Endothelial cell of umbilical vein (primary cell): ENCODE measurements around the gene NFKB1. TPM values are rescaled to one million over a fixed set of nuclear protein-coding genes. Genes with fewer than 3 reads are reported as not detected.

Experiments used
- BruUV-seq: library from RNA; stranded (reverse); fragments of 400-500 nt; replicated peaks from 2 replicates; lab custom pipeline; 2021; lab: Mats Ljungman, UMichigan
- CTCF ChIA-PET: fragments of 300-600, 350-600 bp; sonication (Branson Sonifier 250); formaldehyde crosslinking; loops from one replicate; lab custom pipeline; 2021; ENCODE audit warnings: antibody characterized with exemption, inconsistent platforms; lab: Charles Lee
- POLR2A ChIA-PET: fragments of 300-600, 350-600 bp; sonication (Branson Sonifier 250); formaldehyde crosslinking; loops from one replicate; lab custom pipeline; 2021; ENCODE audit warnings: antibody characterized with exemption, inconsistent platforms; lab: Charles Lee
- DNase-seq: peaks from one replicate; pipeline ENCODE4 v3.0.0-alpha.2; 2011; ENCODE audit warnings: low read depth, low spot score
- FAIRE-seq: peaks from 2 replicates; lab custom pipeline; 2011; peaks lifted over from hg19 to GRCh38; lab: Jason Lieb, UNC
- H2AFZ ChIP-seq: 2 replicates; pipeline ENCODE4 v1.6.0; 2012; ENCODE audit warnings: low read depth, low read length, control low read depth, inconsistent platforms
- H3K27ac ChIP-seq: 2 replicates; pipeline ENCODE4 v1.5.1; 2011; ENCODE audit warnings: low read depth, mild to moderate bottlenecking, control low read depth, low read length, moderate library complexity; ENCODE audit not compliant: insufficient read depth
- H3K27me3 ChIP-seq, 2 experiments: 2 replicates each; pipeline versions ENCODE4 v1.6.0 to v1.6.1; 2011; ENCODE audit warnings: low read length in 2 of 2, mixed read lengths in 1 of 2; ENCODE audit not compliant: control insufficient read depth in 2 of 2, insufficient read depth in 2 of 2
- H3K36me3 ChIP-seq, 2 experiments: 2 replicates in 1 of 2; 3 replicates in 1 of 2; pipeline ENCODE4 v1.5.1; 2011; ENCODE audit warnings: low read length in 2 of 2, mild to moderate bottlenecking in 1 of 2, moderate library complexity in 1 of 2; ENCODE audit not compliant: control insufficient read depth in 2 of 2, insufficient read depth in 2 of 2; ENCODE audit errors: extremely low read depth in 1 of 2
- H3K4me1 ChIP-seq: 3 replicates; pipeline ENCODE4 v1.5.1; 2011; ENCODE audit warnings: mild to moderate bottlenecking, low read length; ENCODE audit not compliant: control insufficient read depth, insufficient read depth; ENCODE audit errors: extremely low read depth
- H3K4me2 ChIP-seq: 2 replicates; pipeline ENCODE4 v1.6.1; 2011; ENCODE audit warnings: low read length, control low read depth, mixed read lengths; ENCODE audit not compliant: insufficient read depth
- H3K4me3 ChIP-seq, 3 experiments: fragments of 200-600 bp in 1 of 3; sonication (generic), shearing (Covaris generic) in 1 of 3; replicated peaks in 1 of 3; 2 replicates each; pipeline ENCODE4 v1.5.1; 2011 to 2016; ENCODE audit warnings: control low read depth in 3 of 3, low read length in 3 of 3, mild to moderate bottlenecking in 2 of 3, inconsistent platforms in 1 of 3, low read depth in 1 of 3, moderate library complexity in 1 of 3; ENCODE audit not compliant: insufficient read depth in 1 of 3
- H3K79me2 ChIP-seq: 2 replicates; pipeline ENCODE4 v1.6.0; 2012; ENCODE audit warnings: low read length, inconsistent platforms; ENCODE audit not compliant: control insufficient read depth, insufficient read depth
- H3K9ac ChIP-seq: replicated peaks from 2 replicates; pipeline ENCODE3; 2011; ENCODE audit warnings: low read length, control low read depth; ENCODE audit not compliant: insufficient read depth; ENCODE audit errors: extremely low read depth
- H3K9me1 ChIP-seq: replicated peaks from 3 replicates; pipeline ENCODE4 v1.6.0; 2011; ENCODE audit warnings: mild to moderate bottlenecking, low read length; ENCODE audit not compliant: control insufficient read depth, insufficient read depth; ENCODE audit errors: extremely low read depth
- H3K9me3 ChIP-seq: replicated peaks from 2 replicates; pipeline ENCODE4 v1.5.1; 2012; ENCODE audit warnings: low read length, inconsistent platforms; ENCODE audit not compliant: control insufficient read depth, insufficient read depth
- H4K20me1 ChIP-seq: replicated peaks from 2 replicates; pipeline ENCODE3; 2011; ENCODE audit warnings: mild to moderate bottlenecking, low read length; ENCODE audit not compliant: control insufficient read depth, insufficient read depth; ENCODE audit errors: extremely low read depth
- CTCF ChIP-seq, 2 donors: IDR thresholded peaks; 1 replicate in 1 of 2; 2 replicates in 1 of 2; pipeline ENCODE4 v1.5.1; 2011; ENCODE audit warnings: low read length in 2 of 2, mild to moderate bottlenecking in 2 of 2, moderate library complexity in 2 of 2, control low read depth in 1 of 2, inconsistent platforms in 1 of 2, low read depth in 1 of 2; ENCODE audit not compliant: insufficient read depth in 1 of 2; ENCODE audit errors: extremely low read depth in 1 of 2
- FOS ChIP-seq: IDR thresholded peaks from 2 replicates; pipeline ENCODE4 v1.6.1; 2011; ENCODE audit warnings: mild to moderate bottlenecking, low read length, moderate library complexity, borderline replicate concordance; ENCODE audit not compliant: insufficient read depth
- GATA2 ChIP-seq: IDR thresholded peaks from 2 replicates; pipeline ENCODE4 v1.7.0; 2011; ENCODE audit warnings: low read depth, mild to moderate bottlenecking, moderate library complexity, mixed read lengths, low read length; ENCODE audit not compliant: insufficient read length, insufficient read depth
- JUN ChIP-seq: IDR thresholded peaks from 2 replicates; pipeline ENCODE4 v1.6.1; 2011; ENCODE audit warnings: borderline replicate concordance, low read depth; ENCODE audit not compliant: insufficient read length, insufficient read depth
- MAX ChIP-seq: IDR thresholded peaks from 2 replicates; pipeline ENCODE4 v1.6.1; 2011; ENCODE audit not compliant: insufficient read depth, insufficient read length
- MYC ChIP-seq: IDR thresholded peaks from one replicate; pipeline ENCODE4 v1.6.1; 2011; ENCODE audit warnings: mild to moderate bottlenecking, low read depth, low read length
- POLR2AphosphoS5 ChIP-seq: IDR thresholded peaks from 2 replicates; pipeline ENCODE4 v1.6.1; 2012; ENCODE audit warnings: low read depth, mild to moderate bottlenecking, control low read depth, low read length, moderate library complexity; ENCODE audit not compliant: insufficient read depth
- dilution Hi-C: fragments of 300-500 bp; cut with MboI; formaldehyde crosslinking; loops from one replicate; pipeline ENCODE4 v1.15.0; 2019; ENCODE audit warnings: low sequenced_read_pairs; ENCODE audit not compliant: extremely low pct_ligation_motif_present
- intact Hi-C: fragments of 100-400 bp; cut with micrococcal nuclease; formaldehyde crosslinking; loops from one replicate; pipeline ENCODE4 v1.10.0; 2022
- polyA plus RNA-seq, 4 experiments: library from polyadenylated mRNA; depleted of rRNA in 3 of 4; stranded (reverse) in 3 of 4; unstranded in 1 of 4; fragments of >200 nt; gene quantifications; 2 replicates each; pipeline versions ENCODE4 v1.2.1 to v1.2.3, GENCODE V29; 2011 to 2012; ENCODE audit warnings: missing spikeins in 1 of 4
- total RNA-seq: library from RNA; stranded (reverse); gene quantifications from 2 replicates; pipeline ENCODE4 v1.2.3, GENCODE V29; 2021

NFKB1 gene
- total and polyA plus RNA-seq, 2 donors (not counting 3 experiments of a cell fraction or from before 2014, with no cell fraction given) = 21.3 to 41.4 TPM

GRCh38 chr4:102594000-102594399 is 92.8 kb downstream of the NFKB1 start:
- H2AFZ ChIP-seq = no peak overlapping the region
- H3K36me3 ChIP-seq = peaks cover 13 to 15% of the 10 kb centered on the region in 2 experiments
- H3K4me2 ChIP-seq = peak overlapping the region; percentile 66
- dilution Hi-C loops = no loop called here
- no peaks in the 10 kb centered on the region for H3K79me2 ChIP-seq
- H3K4me3 ChIP-seq = no peak overlapping the region
- H3K27me3 ChIP-seq = no peaks in the 10 kb centered on the region
- no peaks in the 10 kb centered on the region for H3K9me3 ChIP-seq
- no peak overlapping the region for H3K9ac ChIP-seq
- H4K20me1 ChIP-seq = no peaks in the 10 kb centered on the region
- DNase-seq (no peak), FAIRE-seq (no peak)
- H3K9me1 ChIP-seq = no peaks in the 10 kb centered on the region
- TF ChIP-seq MAX = no peak
- peak; percentile 27 for TF ChIP-seq JUN
- TF ChIP-seq MYC = no peak
- no peak for TF ChIP-seq POLR2AphosphoS5
- no peak for TF ChIP-seq GATA2
- no peak for TF ChIP-seq CTCF (IDR thresholded peaks at IDR 0.05; ENCODE audit: extremely low read depth in 1 of 2, insufficient read depth in 1 of 2, low read depth in 1 of 2, low read length in 2 of 2)
- peak; percentile 33 for TF ChIP-seq FOS
- H3K27ac ChIP-seq = peak overlapping the region; percentile 32
- CTCF ChIA-PET = no interaction called here
- POLR2A ChIA-PET = no interaction called here
- H3K4me1 ChIP-seq = peaks cover 11% of the 10 kb centered on the region
- no TSS peak for BruUV-seq
- intact Hi-C loops = no loop called here
